Measurements from ENCODE around the gene FHOD1. TPM values are rescaled to one million over a fixed set of nuclear protein-coding genes. Genes with fewer than 3 reads are reported as not detected.

The FHOD1 gene
- total and polyA plus RNA-seq, 9 of the 15 experiments (the other 6 are each of a cell fraction or from before 2014, with no cell fraction given): 18.7 to 126 (median 32.3) TPM

DNA sequence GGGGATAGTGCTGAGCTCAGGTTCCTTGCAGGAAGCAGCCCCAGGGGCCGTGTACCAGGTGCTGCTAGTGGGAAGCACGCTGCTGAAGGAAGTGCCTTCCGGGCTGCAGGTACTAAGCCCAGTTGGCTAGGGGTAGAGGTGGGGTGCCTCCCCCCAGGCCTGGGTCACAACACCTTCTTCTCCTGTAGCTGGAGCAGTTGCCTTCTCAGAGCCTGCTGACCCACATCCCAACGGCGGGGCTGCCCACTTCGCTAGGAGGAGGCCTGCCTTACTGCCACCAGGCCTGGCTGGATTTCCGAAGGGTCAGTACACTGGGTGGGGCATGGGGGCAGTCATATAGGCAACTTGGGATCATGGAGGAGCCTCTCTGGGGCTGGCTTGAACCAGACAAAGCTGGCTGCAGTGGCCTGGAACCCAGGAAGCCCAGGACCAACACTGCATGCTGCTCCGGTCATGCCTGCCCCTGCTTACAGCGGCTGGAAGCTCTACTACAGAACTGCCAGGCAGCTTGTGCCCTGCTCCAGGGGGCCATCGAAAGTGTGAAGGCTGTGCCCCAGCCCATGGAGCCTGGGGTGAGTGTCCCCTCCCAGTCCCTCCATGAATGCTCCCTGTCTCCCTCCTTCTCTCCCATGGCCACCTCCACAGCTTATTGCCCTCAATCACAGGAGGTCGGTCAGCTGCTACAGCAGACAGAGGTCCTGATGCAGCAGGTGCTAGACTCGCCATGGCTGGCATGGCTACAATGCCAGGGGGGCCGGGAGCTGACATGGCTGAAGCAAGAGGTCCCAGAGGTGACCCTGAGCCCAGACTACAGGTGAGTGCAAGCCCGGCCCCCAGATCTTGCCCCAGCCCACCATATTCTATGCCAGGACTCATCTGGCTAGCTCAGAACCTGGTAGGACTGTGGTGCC is 34.5 kb upstream of the FHOD1 start:
- Histone ChIP-seq H3K36me3 (ENCODE audit: control insufficient read depth, insufficient read depth, low read length) (peaks cover 34% of the 10 kb centered on the region; the same call in 2 of the 3 replicates), H4K20me1 (replicated peaks; ENCODE audit: control insufficient read depth, insufficient read depth, low read length) (no peaks in the 10 kb centered on the region), H3K9ac (ENCODE audit: insufficient read depth in 1 of 2, low read depth in 2 of 2, low read length in 2 of 2) (peak overlapping the region in 1 of 2 experiments; percentile 53; a peak in 1 of 4 replicates), H2AFZ (ENCODE audit: low read depth, low read length) (no peak overlapping the region), H3K9me3 (replicated peaks; ENCODE audit: control insufficient read depth, insufficient read depth, low read depth, low read length) (no peaks in the 10 kb centered on the region), H3K27me3 (ENCODE audit: control insufficient read depth in 2 of 2, insufficient read depth in 2 of 2, low read length in 2 of 2) (no peaks in the 10 kb centered on the region), H3K4me1 (replicated peaks in 1 of 2; ENCODE audit: control insufficient read depth in 2 of 2, insufficient read depth in 2 of 2, low read length in 2 of 2) (peaks cover 22 to 53% of the 10 kb centered on the region in 2 experiments), H3K9me1 (ENCODE audit: control insufficient read depth, insufficient read depth, low read length) (peaks cover 3% of the 10 kb centered on the region), H3K4me3 (no peak overlapping the region), H3K4me2 (ENCODE audit: insufficient read depth, low read length) (no peak overlapping the region), H3K79me2 (ENCODE audit: control insufficient read depth, insufficient read depth, low read length) (peaks cover 30% of the 10 kb centered on the region), H3K27ac (ENCODE audit: extremely low read depth, low read depth, low read length) (no peak overlapping the region)
- CTCF ChIA-PET (ENCODE audit: low intra/inter-chr PET ratio): interaction anchor here (0.6 kb wide), 1 partner anchor 58 kb away, joined by 3 read pairs; no protein-coding TSS in a partner anchor
- no peak for ATAC-seq
- BruUV-seq (replicated peaks): no TSS peak
- TF ChIP-seq ZHX1 (conservative IDR thresholded peaks at IDR 0.05; ENCODE audit: low read length): no peak
- no peak for TF ChIP-seq ZNF449 (CRISPR knock-in tag; IDR thresholded peaks at IDR 0.05)
- no peak for TF ChIP-seq CCNT2 (IDR thresholded peaks at IDR 0.05; ENCODE audit: borderline replicate concordance, extremely low read depth, insufficient read length, low read depth, low read length)
- no peak for TF ChIP-seq TEAD4 (IDR thresholded peaks at IDR 0.05; ENCODE audit: low read length)
- no peak for TF ChIP-seq TEAD4 (CRISPR knock-in tag; IDR thresholded peaks at IDR 0.05; ENCODE audit: borderline replicate concordance)
- TF ChIP-seq ZFP1 (CRISPR knock-in tag; IDR thresholded peaks at IDR 0.05): no peak
- no peak for TF ChIP-seq ZNF699 (CRISPR knock-in tag; IDR thresholded peaks at IDR 0.05; ENCODE audit: insufficient replicate concordance)
- TF ChIP-seq RB1 (IDR thresholded peaks at IDR 0.05; ENCODE audit: low read depth): no peak
- no peak for TF ChIP-seq SMAD3 (CRISPR knock-in tag; conservative IDR thresholded peaks at IDR 0.05)
- TF ChIP-seq PRMT5 (CRISPR knock-in tag; IDR thresholded peaks at IDR 0.05): no peak
- TF ChIP-seq IRF9 (tag; IDR thresholded peaks at IDR 0.05): no peak
- TF ChIP-seq ZNF551 (CRISPR knock-in tag; IDR thresholded peaks at IDR 0.05): no peak
- DNase-seq (ENCODE audit: extremely low read depth in 1 of 4, low spot score in 3 of 4): no peak
- intact Hi-C loops (cut with micrococcal nuclease) (no loop called here), in situ Hi-C loops (cut with MboI) (no loop called here)
- no peak for FAIRE-seq
- POLR2A ChIA-PET: interaction anchor here (0.6 to 1.1 kb wide), 5 partner anchors 12 to 707 kb away, joined by 3 to 5 read pairs (median 3); no protein-coding TSS in a partner anchor
- WGBS (ENCODE audit: insufficient coverage, low coverage, missing lambda C conversion rate): 88% methylated on average over 14 of the region's 14 CpGs

Measured in K562 (cell line).